H9 (cell line): ENCODE data around the gene XPC. TPM values are rescaled to one million over a fixed set of nuclear protein-coding genes. Genes with fewer than 3 reads are reported as not detected.

Experiments used
- DNase-seq: peaks from one replicate; pipeline ENCODE4 v3.0.0-alpha.2; 2017
- H2AFZ ChIP-seq: one replicate; pipeline ENCODE4 v1.6.1; 2013; ENCODE audit warnings: mild to moderate bottlenecking, low read length, control low read depth, moderate library complexity
- H2AK5ac ChIP-seq: 2 replicates; pipeline ENCODE4 v1.6.1; 2013; ENCODE audit warnings: low read length, control low read depth, mixed read lengths; ENCODE audit not compliant: insufficient read length
- H2BK120ac ChIP-seq: one replicate; pipeline ENCODE4 v1.6.1; 2013; ENCODE audit warnings: low read depth, mild to moderate bottlenecking, low read length, control low read depth, inconsistent platforms; ENCODE audit not compliant: poor library complexity, severe bottlenecking
- H2BK12ac ChIP-seq: 2 replicates; pipeline ENCODE4 v1.6.1; 2013; ENCODE audit warnings: low read length, control low read depth, mixed read lengths, low read depth; ENCODE audit not compliant: insufficient read length
- H2BK15ac ChIP-seq: 2 replicates; pipeline ENCODE4 v1.6.1; 2013; ENCODE audit warnings: low read depth, low read length, control low read depth
- H2BK20ac ChIP-seq: one replicate; pipeline ENCODE4 v1.6.1; 2013; ENCODE audit warnings: low read depth, mild to moderate bottlenecking, low read length, control low read depth, inconsistent platforms; ENCODE audit not compliant: poor library complexity, severe bottlenecking
- H2BK5ac ChIP-seq: 2 replicates; pipeline ENCODE4 v1.6.1; 2013; ENCODE audit warnings: low read length, control low read depth, mixed read lengths; ENCODE audit not compliant: insufficient read length
- H3K14ac ChIP-seq: 2 replicates; pipeline ENCODE4 v1.6.1; 2013; ENCODE audit warnings: low read length, control low read depth; ENCODE audit not compliant: insufficient read depth
- H3K18ac ChIP-seq: 2 replicates; pipeline ENCODE4 v1.6.1; 2013; ENCODE audit warnings: low read depth, mild to moderate bottlenecking, mixed read lengths, low read length, control low read depth; ENCODE audit not compliant: insufficient read length
- H3K23ac ChIP-seq: 2 replicates; pipeline ENCODE4 v1.6.1; 2013; ENCODE audit warnings: low read length, control low read depth, mixed read lengths, low read depth; ENCODE audit not compliant: insufficient read length
- H3K23me2 ChIP-seq: 2 replicates; pipeline ENCODE4 v1.6.1; 2013; ENCODE audit warnings: low read depth, mild to moderate bottlenecking, mixed read lengths, low read length, control low read depth; ENCODE audit not compliant: insufficient read length, poor library complexity, severe bottlenecking
- H3K27ac ChIP-seq: 2 replicates; pipeline ENCODE4 v1.5.1; 2013; ENCODE audit warnings: low read length, control low read depth, mixed read lengths, low read depth; ENCODE audit not compliant: insufficient read length
- H3K27me3 ChIP-seq: 2 replicates; pipeline ENCODE4 v1.6.1; 2013; ENCODE audit warnings: low read length, control low read depth, inconsistent platforms; ENCODE audit not compliant: insufficient read depth
- H3K4ac ChIP-seq: 2 replicates; pipeline ENCODE4 v1.6.1; 2013; ENCODE audit warnings: low read depth, mild to moderate bottlenecking, control low read depth, inconsistent platforms, low read length, moderate library complexity
- H3K4me1 ChIP-seq: 2 replicates; pipeline ENCODE4 v1.6.1; 2013; ENCODE audit warnings: low read length, control low read depth, inconsistent platforms; ENCODE audit not compliant: insufficient read depth
- H3K4me2 ChIP-seq: 2 replicates; pipeline ENCODE4 v1.6.1; 2013; ENCODE audit warnings: low read length, control low read depth, mixed read lengths; ENCODE audit not compliant: insufficient read length, insufficient read depth
- H3K56ac ChIP-seq: 2 replicates; pipeline ENCODE4 v1.6.1; 2013; ENCODE audit warnings: low read depth, mild to moderate bottlenecking, mixed read lengths, low read length, control low read depth; ENCODE audit not compliant: insufficient read length
- H3K79me1 ChIP-seq: 2 replicates; pipeline ENCODE4 v1.6.1; 2013; ENCODE audit warnings: low read depth, mild to moderate bottlenecking, moderate library complexity, low read length, control low read depth, inconsistent platforms; ENCODE audit not compliant: insufficient read depth, poor library complexity, severe bottlenecking
- H3K79me2 ChIP-seq: 2 replicates; pipeline ENCODE4 v1.6.1; 2013; ENCODE audit warnings: low read length, control low read depth, inconsistent platforms; ENCODE audit not compliant: insufficient read depth
- H3K9ac ChIP-seq: 2 replicates; pipeline ENCODE4 v1.6.1; 2013; ENCODE audit warnings: low read length, control low read depth, mixed read lengths; ENCODE audit not compliant: insufficient read length; ENCODE audit errors: extremely low read depth
- H3K9me3 ChIP-seq: one replicate; pipeline ENCODE4 v1.6.1; 2013; ENCODE audit warnings: low read depth, low read length, inconsistent platforms; ENCODE audit not compliant: control insufficient read depth
- H3T11ph ChIP-seq: one replicate; pipeline ENCODE4 v1.6.1; 2013; ENCODE audit warnings: mild to moderate bottlenecking, low read length, control low read depth, inconsistent platforms
- H4K20me1 ChIP-seq: one replicate; pipeline ENCODE4 v1.6.1; 2013; ENCODE audit not compliant: control insufficient read depth, insufficient read length, insufficient read depth
- H4K5ac ChIP-seq: 2 replicates; pipeline ENCODE4 v1.6.1; 2013; ENCODE audit warnings: low read depth, mild to moderate bottlenecking, mixed read lengths, low read length, control low read depth; ENCODE audit not compliant: insufficient read length
- H4K8ac ChIP-seq: replicated peaks from 2 replicates; pipeline ENCODE4 v1.6.1; 2013; ENCODE audit warnings: low read length, control low read depth, mixed read lengths, low read depth; ENCODE audit not compliant: insufficient read length
- H4K91ac ChIP-seq: 2 replicates; pipeline ENCODE4 v1.6.1; 2013; ENCODE audit warnings: low read depth, mild to moderate bottlenecking, moderate library complexity, mixed read lengths, low read length, control low read depth; ENCODE audit not compliant: insufficient read length
- H3K27ac Mint-ChIP-seq, 3 experiments: 2 replicates in 2 of 3; 3 replicates in 1 of 3; pipeline ENCODE4 v1.8.0; 2020 to 2021; ENCODE audit warnings: mixed read lengths in 3 of 3, mild to moderate bottlenecking in 1 of 3, moderate library complexity in 1 of 3
- H3K27me3 Mint-ChIP-seq: 2 replicates; pipeline ENCODE4 v1.8.0; 2021; ENCODE audit warnings: low read depth, mild to moderate bottlenecking, moderate library complexity, mixed read lengths
- H3K36me3 Mint-ChIP-seq, 3 experiments: 2 replicates in 2 of 3; 3 replicates in 1 of 3; pipeline ENCODE4 v1.8.0; 2020 to 2021; ENCODE audit warnings: low read depth in 3 of 3, mixed read lengths in 3 of 3; ENCODE audit not compliant: insufficient read depth in 1 of 3
- H3K4me1 Mint-ChIP-seq, 2 experiments: 2 replicates each; pipeline ENCODE4 v1.8.0; 2020; ENCODE audit warnings: mixed read lengths in 2 of 2
- H3K4me3 Mint-ChIP-seq, 2 experiments: 2 replicates in 1 of 2; 3 replicates in 1 of 2; pipeline ENCODE4 v1.8.0; 2020 to 2021; ENCODE audit warnings: mild to moderate bottlenecking in 2 of 2, mixed read lengths in 2 of 2, moderate library complexity in 1 of 2
- H3K9me3 Mint-ChIP-seq, 2 experiments: 2 replicates in 1 of 2; 3 replicates in 1 of 2; pipeline ENCODE4 v1.8.0; 2020; ENCODE audit warnings: mild to moderate bottlenecking in 2 of 2, mixed read lengths in 2 of 2, moderate library complexity in 1 of 2
- CTCF ChIP-seq: fragments of 200-600 bp; sonication (generic); conservative IDR thresholded peaks from 3 replicates; pipeline ENCODE4 v1.8.0; 2021; ENCODE audit warnings: antibody characterized with exemption, mild to moderate bottlenecking
- WGBS: extraction: QIAGEN DNeasy Blood & Tissue Kit; methylation state at CpG from one replicate; pipeline ENCODE4 v1.1.7; 2013; ENCODE audit warnings: missing lambda C conversion rate, low lambda C conversion rate, mixed read lengths; ENCODE audit not compliant: insufficient read length; ENCODE audit errors: extremely low coverage; 5-methylcytosine and 5-hydroxymethylcytosine counted together
- total RNA-seq: library from RNA; stranded (reverse); gene quantifications from 2 replicates; pipeline ENCODE4 v1.2.1, GENCODE V29; 2021

XPC gene
- total RNA-seq, 1 experiment from 2014 or later, result 30.3 TPM

GRCh38 chr3:14222900-14223594 lies 44.6 kb upstream of the XPC start:
- DNase-seq, result no peak
- no peaks in the 10 kb centered on the region for H3K23me2 ChIP-seq
- no peak overlapping the region for H3K14ac ChIP-seq
- H3K36me3 Mint-ChIP-seq, result peaks cover 1 to 20% (median 7%) of the 10 kb centered on the region in 3 experiments; a peak in 6 of 7 replicates
- H4K91ac ChIP-seq, result no peak overlapping the region
- no peak overlapping the region for H3T11ph ChIP-seq
- H3K23ac ChIP-seq, result no peak overlapping the region
- H3K9me3 ChIP-seq, result no peaks in the 10 kb centered on the region
- no peak overlapping the region for H3K9ac ChIP-seq
- H3K79me1 ChIP-seq, result no peaks in the 10 kb centered on the region
- H3K27me3 ChIP-seq, result no peaks in the 10 kb centered on the region
- H3K4me1 Mint-ChIP-seq, result peaks cover 28 to 29% of the 10 kb centered on the region in 2 experiments
- H2BK15ac ChIP-seq, result no peak overlapping the region
- H2AFZ ChIP-seq, result no peak overlapping the region
- H3K4me1 ChIP-seq, result no peaks in the 10 kb centered on the region
- H3K9me3 Mint-ChIP-seq, result peaks cover 29 to 30% of the 10 kb centered on the region in 2 experiments
- H3K27ac Mint-ChIP-seq, result no peak overlapping the region
- H2BK5ac ChIP-seq, result no peak overlapping the region
- H4K20me1 ChIP-seq, result no peaks in the 10 kb centered on the region
- no peak overlapping the region for H2BK20ac ChIP-seq
- H4K5ac ChIP-seq, result no peak overlapping the region
- no peak overlapping the region for H2AK5ac ChIP-seq
- H3K27ac ChIP-seq, result no peak overlapping the region
- no peak overlapping the region for H3K56ac ChIP-seq
- no peak overlapping the region for H3K4me2 ChIP-seq
- H3K79me2 ChIP-seq, result no peaks in the 10 kb centered on the region
- no peak overlapping the region for H3K4me3 Mint-ChIP-seq
- no peak overlapping the region for H3K18ac ChIP-seq
- no peak overlapping the region for H2BK120ac ChIP-seq
- H4K8ac ChIP-seq, result no peak overlapping the region
- H3K4ac ChIP-seq, result no peak overlapping the region
- H2BK12ac ChIP-seq, result no peak overlapping the region
- TF ChIP-seq CTCF, result no peak
- no CpG with 5 or more reads among the region's 3 CpGs for WGBS
- H3K27me3 Mint-ChIP-seq, result peaks cover 17% of the 10 kb centered on the region
